Fibroblast of skin of right quadriceps (primary cell): ENCODE measurements around the gene CDH9.
A peak's percentile ranks its signal among the peaks of the same experiment; 100 is the strongest.

Source experiments
- DNase-seq: peaks from one replicate; pipeline ENCODE4 v3.0.0-alpha.2; 2013

Gene CDH9

GRCh38 chr5:27038476-27038875 is at the start of gene CDH9:
TSS of gene CDH9 (minus strand) at chr5:27038586. CDS start at chr5:26988333, 50,253 bp downstream.
- peak; percentile 0 for DNase-seq

- no peak for DNase-seq
These were observed 49.4 kb upstream of the CDH9 start for GRCh38 chr5:27087747-27088146.

GRCh38 chr5:27083449-27084415 is 45.3 kb upstream of the CDH9 start:
- peak; percentile 9 for DNase-seq

- DNase-seq = no peak
These were observed 41.8 kb upstream of the CDH9 start for GRCh38 chr5:27080147-27080546.

- DNase-seq = no peak
These were observed 24.1 kb upstream of the CDH9 start for GRCh38 chr5:27062451-27062850.

- DNase-seq = no peak
These were observed 10.1 kb upstream of the CDH9 start for GRCh38 chr5:27048510-27048909.

GRCh38 chr5:27041372-27041771 is 3.0 kb upstream of the CDH9 start:
- no peak for DNase-seq

- no peak for DNase-seq
These were observed 3.8 kb downstream of the CDH9 start for GRCh38 chr5:27034565-27034964.

- peak; percentile 16 for DNase-seq
These were observed 11.6 kb downstream of the CDH9 start for GRCh38 chr5:27026801-27027200.

- no peak for DNase-seq
These were observed 12.3 kb downstream of the CDH9 start for GRCh38 chr5:27026063-27026462.

GRCh38 chr5:27021471-27021870 is 16.9 kb downstream of the CDH9 start:
- no peak for DNase-seq

- peak; percentile 44 for DNase-seq
These were observed 17.4 kb downstream of the CDH9 start for GRCh38 chr5:27020973-27021372.

- DNase-seq = no peak
These were observed 22.6 kb downstream of the CDH9 start for GRCh38 chr5:27015758-27016157.

GRCh38 chr5:27011274-27011673 is 27.1 kb downstream of the CDH9 start:
- DNase-seq = no peak

- DNase-seq = peak; percentile 3
These were observed 27.7 kb downstream of the CDH9 start for GRCh38 chr5:27010646-27011045.

- DNase-seq = no peak
These were observed 28.9 kb downstream of the CDH9 start for GRCh38 chr5:27009540-27009915.

- DNase-seq = no peak
These were observed 29.5 kb downstream of the CDH9 start for GRCh38 chr5:27008604-27009539.

- no peak for DNase-seq
These were observed 31.3 kb downstream of the CDH9 start for GRCh38 chr5:27007121-27007520.

- DNase-seq = no peak
These were observed 51.4 kb downstream of the CDH9 start for GRCh38 chr5:26986985-26987384.

- DNase-seq = no peak
These were observed 56.6 kb downstream of the CDH9 start for GRCh38 chr5:26981750-26982149.

GRCh38 chr5:26959290-26959689 is 79.1 kb downstream of the CDH9 start:
- DNase-seq = no peak

GRCh38 chr5:26955161-26955560 is 83.2 kb downstream of the CDH9 start:
- DNase-seq = no peak

GRCh38 chr5:26948921-26949320 is 89.5 kb downstream of the CDH9 start:
- DNase-seq = no peak

GRCh38 chr5:26945901-26946300 is 92.5 kb downstream of the CDH9 start:
- peak; percentile 10 for DNase-seq
